Panc1 (cell line): ENCODE measurements around the gene TPBGL. TPM values are rescaled to one million over a fixed set of nuclear protein-coding genes. Genes with fewer than 3 reads are reported as not detected.

Experiments
- ATAC-seq: fragments of 200-7000 bp; cut with Tn5 transposase; 2 replicates; pipeline ENCODE4 v1.9.1; 2020; ENCODE audit warnings: mild to moderate bottlenecking, moderate library complexity
- BruUV-seq: library from RNA; stranded (reverse); fragments of 400-500 nt; replicated peaks from 2 replicates; lab custom pipeline; 2021; lab: Mats Ljungman, UMichigan
- CTCF ChIA-PET: fragments of 300-600 bp; sonication (Branson Sonifier 250); formaldehyde crosslinking; loops from one replicate; lab custom pipeline; 2022; ENCODE audit warnings: antibody characterized with exemption; lab: Charles Lee
- POLR2A ChIA-PET: fragments of 300-600 bp; sonication (Branson Sonifier 250); formaldehyde crosslinking; loops from one replicate; lab custom pipeline; 2022; ENCODE audit warnings: antibody characterized with exemption; lab: Charles Lee
- DNase-seq: peaks from one replicate; pipeline ENCODE4 v3.0.0-alpha.2; 2010; ENCODE audit warnings: low read depth, low spot score
- H3K27ac ChIP-seq: 2 replicates; pipeline ENCODE4 v1.5.1; 2011; ENCODE audit warnings: mild to moderate bottlenecking, low read length, inconsistent platforms
- H3K27me3 ChIP-seq: fragments of 200-500 bp; sonication (Bioruptor generic); 2 replicates; pipeline ENCODE4 v1.6.0; 2014; ENCODE audit warnings: low read length, inconsistent platforms; ENCODE audit not compliant: control insufficient read depth, insufficient read depth
- H3K36me3 ChIP-seq: fragments of 200-500 bp; sonication (Bioruptor generic); 2 replicates; pipeline ENCODE4 v1.5.1; 2014; ENCODE audit warnings: inconsistent platforms, mild to moderate bottlenecking, low read length, moderate library complexity; ENCODE audit not compliant: control insufficient read depth, insufficient read depth
- H3K4me1 ChIP-seq: 2 replicates; pipeline ENCODE4 v1.5.1; 2011; ENCODE audit warnings: inconsistent platforms, mild to moderate bottlenecking, low read length, moderate library complexity; ENCODE audit not compliant: control insufficient read depth, insufficient read depth
- H3K4me3 ChIP-seq, 2 experiments: 2 replicates each; pipeline ENCODE4 v1.5.1; 2011 to 2012; ENCODE audit warnings: low read depth in 2 of 2, low read length in 2 of 2, mild to moderate bottlenecking in 2 of 2, inconsistent platforms in 1 of 2, moderate library complexity in 1 of 2
- H3K9me3 ChIP-seq: fragments of 200-500 bp; sonication (Bioruptor generic); 2 replicates; pipeline ENCODE4 v1.5.1; 2014; ENCODE audit warnings: low read depth, mild to moderate bottlenecking, inconsistent platforms, low read length, moderate library complexity; ENCODE audit not compliant: control insufficient read depth, insufficient read depth
- CTCF ChIP-seq: fragments of 450-650 bp; IDR thresholded peaks from 2 replicates; pipeline ENCODE4 v1.5.1; 2017; ENCODE audit warnings: mild to moderate bottlenecking
- POLR2AphosphoS5 ChIP-seq: IDR thresholded peaks from 2 replicates; pipeline ENCODE4 v1.6.1; 2012; ENCODE audit warnings: mild to moderate bottlenecking, low read depth, low read length, moderate library complexity
- REST ChIP-seq, 2 experiments: IDR thresholded peaks; 2 replicates each; pipeline ENCODE4 v1.6.1; 2011 to 2012; ENCODE audit warnings: low read depth in 2 of 2, control low read depth in 1 of 2, low read length in 1 of 2, mild to moderate bottlenecking in 1 of 2, moderate library complexity in 1 of 2; ENCODE audit not compliant: insufficient read depth in 1 of 2
- SIN3A ChIP-seq: IDR thresholded peaks from 2 replicates; pipeline ENCODE4 v1.6.1; 2012; ENCODE audit warnings: low read depth, mild to moderate bottlenecking, low read length, moderate library complexity, borderline replicate concordance; ENCODE audit not compliant: insufficient read depth
- TCF7L2 ChIP-seq: IDR thresholded peaks from 2 replicates; pipeline ENCODE4 v1.6.1; 2011; ENCODE audit warnings: mild to moderate bottlenecking, low read depth, low read length, inconsistent platforms
- in situ Hi-C: cut with HindIII; loops from 2 replicates; pipeline ENCODE4 v1.10.0; 2016; ENCODE audit warnings: low sequenced_read_pairs, low pct_unique_long_range_greater_than_20kb
- intact Hi-C: fragments of 100-400 bp; cut with micrococcal nuclease; formaldehyde crosslinking; loops from one replicate; pipeline ENCODE4 v1.10.0; 2022; ENCODE audit not compliant: unreplicated experiment
- total RNA-seq: library from RNA; stranded (reverse); gene quantifications from one replicate; pipeline ENCODE4 v1.2.1, GENCODE V29; 2021; ENCODE audit not compliant: unreplicated experiment

The TPBGL gene
- total RNA-seq, 1 experiment from 2014 or later, result 0.54 TPM

GRCh38 chr11:75244052-75244814, 3.7 kb downstream of the TPBGL start:
- no peaks in the 10 kb centered on the region for H3K36me3 ChIP-seq
- CTCF ChIA-PET, result interaction anchor here (0.8 to 1.0 kb wide), 2 partner anchors 99 to 104 kb away, joined by 6 read pairs; no protein-coding TSS in a partner anchor
- H3K27ac ChIP-seq, result no peak overlapping the region
- TF ChIP-seq TCF7L2, result no peak
- no peak for TF ChIP-seq REST (IDR thresholded peaks at IDR 0.05; ENCODE audit: insufficient read depth in 1 of 2, low read depth in 2 of 2, low read length in 1 of 2)
- TF ChIP-seq POLR2AphosphoS5, result no peak
- TF ChIP-seq CTCF, result no peak
- no peak for TF ChIP-seq SIN3A
- in situ Hi-C loops (loop anchor here (25.0 kb wide), 1 partner anchor 232 kb away; no protein-coding TSS in a partner anchor), intact Hi-C loops (loop anchor here (10.0 kb wide), 1 partner anchor 319 kb away; no protein-coding TSS in a partner anchor)
- no peak for ATAC-seq
- H3K9me3 ChIP-seq, result no peaks in the 10 kb centered on the region
- H3K4me3 ChIP-seq, result no peak overlapping the region
- POLR2A ChIA-PET, result no interaction called here
- H3K4me1 ChIP-seq, result peaks cover 3% of the 10 kb centered on the region; the same call in 1 of the 2 replicates
- BruUV-seq, result no TSS peak
- DNase-seq, result no peak
- H3K27me3 ChIP-seq, result no peaks in the 10 kb centered on the region; the same call in 1 of the 2 replicates

- TF ChIP-seq CTCF, result peak; percentile 58
- no peak for TF ChIP-seq POLR2AphosphoS5
- TF ChIP-seq SIN3A, result no peak
- no peak for TF ChIP-seq REST (IDR thresholded peaks at IDR 0.05; ENCODE audit: insufficient read depth in 1 of 2, low read depth in 2 of 2, low read length in 1 of 2)
- no peak for TF ChIP-seq TCF7L2
- ATAC-seq, result no peak
- H3K36me3 ChIP-seq, result no peaks in the 10 kb centered on the region
- H3K4me1 ChIP-seq, result peaks cover 3% of the 10 kb centered on the region; the same call in 1 of the 2 replicates
- H3K4me3 ChIP-seq, result no peak overlapping the region
- H3K27me3 ChIP-seq, result no peaks in the 10 kb centered on the region; the same call in 1 of the 2 replicates
- DNase-seq, result no peak
- ChIA-PET POLR2A (no interaction called here), CTCF (interaction anchor here (0.8 to 1.0 kb wide), 2 partner anchors 101 to 105 kb away, joined by 6 read pairs; no protein-coding TSS in a partner anchor)
- BruUV-seq, result no TSS peak
- no peaks in the 10 kb centered on the region for H3K9me3 ChIP-seq
- in situ Hi-C loops, result loop anchor here (25.0 kb wide), 1 partner anchor 233 kb away; no protein-coding TSS in a partner anchor
- intact Hi-C loops, result loop anchor here (10.0 kb wide), 1 partner anchor 321 kb away; no protein-coding TSS in a partner anchor
- no peak overlapping the region for H3K27ac ChIP-seq
Observed at GRCh38 chr11:75245356-75246005, 4.9 kb downstream of the TPBGL start.
